GM19239 (cell line): ENCODE results near the gene PAPSS1.
"Not testable (repeated sequence)": the region's sequence is repeated elsewhere in the genome, so short reads cannot be mapped to it uniquely, and the experiment has no call there.

Experiments
- DNase-seq: peaks from one replicate; pipeline ENCODE4 v3.0.0; 2011; ENCODE audit warnings: low spot score; ENCODE audit not compliant: insufficient read length
- FAIRE-seq: peaks from 2 replicates; lab custom pipeline; 2011; peaks lifted over from hg19 to GRCh38; lab: Jason Lieb, UNC

Gene PAPSS1

GRCh38 chr4:107692202-107692601, 27.8 kb downstream of the PAPSS1 start:
- FAIRE-seq = no peak

DNA sequence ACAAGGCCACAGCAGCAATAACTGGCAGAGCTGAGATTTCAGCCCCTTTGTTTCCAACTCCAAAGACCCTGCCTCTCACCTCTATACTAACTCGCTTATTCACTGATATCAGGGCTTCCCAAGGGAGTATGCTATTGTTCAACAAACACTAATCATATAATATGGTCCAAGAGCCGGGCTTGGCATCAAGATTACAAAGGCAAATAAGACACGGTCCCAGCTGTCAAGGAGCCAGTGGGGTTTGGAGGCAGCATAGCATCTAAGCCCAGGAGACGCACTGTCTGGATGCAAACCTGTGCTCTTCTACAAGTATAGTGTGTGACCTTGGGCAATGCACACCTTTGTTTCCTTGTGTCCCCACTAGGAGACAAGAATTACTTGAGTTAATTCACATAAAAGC, 28.7 kb downstream of the PAPSS1 start:
- no peak for DNase-seq
- no peak for FAIRE-seq

More at GRCh38 chr4:107692202-107692601, 27.8 kb downstream of the PAPSS1 start:
- DNase-seq = no peak

- FAIRE-seq (no peak), DNase-seq (no peak)
These were observed 30.0 kb downstream of the PAPSS1 start for GRCh38 chr4:107689912-107690587.

DNA sequence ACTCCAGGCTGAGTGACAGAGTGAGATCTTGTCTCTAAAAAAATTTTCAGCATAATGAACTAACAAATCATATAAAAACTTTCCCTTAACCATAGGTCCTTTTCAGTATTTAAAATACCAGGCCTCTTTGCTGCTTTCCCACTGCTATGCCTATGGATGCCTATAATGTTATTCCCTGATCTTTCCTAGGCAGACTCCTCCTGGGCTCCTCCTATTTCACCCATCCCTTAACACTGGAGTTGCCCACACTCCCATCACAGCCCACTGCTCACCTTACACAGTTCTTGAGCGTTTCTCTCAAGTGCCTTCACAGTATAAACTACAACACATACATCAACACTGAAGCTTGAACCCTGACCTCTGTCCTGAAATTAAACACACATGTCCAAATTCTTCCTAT, 31.6 kb downstream of the PAPSS1 start:
- FAIRE-seq = no peak
- no peak for DNase-seq

DNA sequence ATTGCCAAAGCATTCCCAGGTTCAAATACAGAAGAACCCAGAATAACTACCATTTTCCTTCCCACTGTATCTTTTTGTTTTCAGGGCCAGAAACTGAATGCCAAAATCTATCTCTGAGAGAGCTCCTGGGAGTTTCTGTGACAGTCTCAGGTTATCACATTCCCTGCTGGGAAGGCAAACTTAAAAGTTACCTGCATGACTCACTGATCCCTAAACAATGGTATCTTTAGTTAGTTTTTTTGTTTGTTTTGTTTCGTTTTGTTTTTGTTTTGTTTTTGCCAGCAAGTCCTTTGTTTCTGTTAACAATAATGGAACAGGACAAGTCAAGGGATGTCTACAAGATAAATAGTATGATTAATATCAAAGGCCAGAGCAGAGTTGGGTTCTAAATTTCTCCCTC, 34.3 kb downstream of the PAPSS1 start:
- no peak for DNase-seq

DNA sequence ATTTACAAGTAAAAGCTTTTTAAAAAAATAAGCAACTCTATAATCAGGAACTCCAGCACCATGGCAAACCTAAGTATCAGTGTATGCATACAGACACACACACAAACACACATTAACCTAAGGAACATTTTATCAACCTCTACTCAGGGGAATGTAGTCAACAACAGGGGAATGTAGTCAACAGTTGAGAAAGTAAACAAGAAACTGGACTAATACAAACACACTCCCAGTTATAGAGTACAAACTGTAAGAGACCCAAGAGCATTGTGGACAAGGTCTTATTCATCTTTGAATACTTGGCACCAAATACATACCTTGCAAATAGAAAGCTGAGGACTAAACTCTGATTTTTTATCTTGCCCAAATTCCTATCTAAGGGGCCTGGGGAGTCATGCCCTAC, 36.2 kb downstream of the PAPSS1 start:
- DNase-seq = no peak
- peak; percentile 8 for FAIRE-seq

More for the DNA sequence above, 34.3 kb downstream of the PAPSS1 start:
- no peak for FAIRE-seq

DNA sequence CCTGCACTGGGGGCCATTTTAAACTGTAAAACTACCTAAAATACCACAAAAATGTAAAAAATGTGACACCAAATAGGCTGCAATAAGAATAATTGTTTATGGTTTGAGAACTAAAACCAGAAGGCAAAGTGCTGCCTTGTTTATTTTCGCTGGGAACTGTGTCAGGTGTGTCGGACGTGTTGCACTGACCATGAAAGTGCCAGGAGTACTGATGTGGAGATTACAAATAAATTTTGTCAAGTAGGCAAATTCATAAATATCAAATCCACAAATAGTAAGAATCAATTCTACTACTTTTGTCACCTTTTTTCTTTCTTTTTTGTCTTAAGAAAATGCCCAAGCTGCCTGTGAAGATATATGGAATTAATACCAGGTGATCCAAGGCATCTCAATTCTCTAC, 37.7 kb downstream of the PAPSS1 start:
- DNase-seq (no peak), FAIRE-seq (no peak)

GRCh38 chr4:107669068-107669467, 51.0 kb downstream of the PAPSS1 start:
- FAIRE-seq (no peak), DNase-seq (no peak)

- DNase-seq (no peak), FAIRE-seq (no peak)
These were observed 53.9 kb downstream of the PAPSS1 start for GRCh38 chr4:107666134-107666533.

- DNase-seq (no peak), FAIRE-seq (no peak)
These were observed 55.0 kb downstream of the PAPSS1 start for GRCh38 chr4:107665001-107665400.

DNA sequence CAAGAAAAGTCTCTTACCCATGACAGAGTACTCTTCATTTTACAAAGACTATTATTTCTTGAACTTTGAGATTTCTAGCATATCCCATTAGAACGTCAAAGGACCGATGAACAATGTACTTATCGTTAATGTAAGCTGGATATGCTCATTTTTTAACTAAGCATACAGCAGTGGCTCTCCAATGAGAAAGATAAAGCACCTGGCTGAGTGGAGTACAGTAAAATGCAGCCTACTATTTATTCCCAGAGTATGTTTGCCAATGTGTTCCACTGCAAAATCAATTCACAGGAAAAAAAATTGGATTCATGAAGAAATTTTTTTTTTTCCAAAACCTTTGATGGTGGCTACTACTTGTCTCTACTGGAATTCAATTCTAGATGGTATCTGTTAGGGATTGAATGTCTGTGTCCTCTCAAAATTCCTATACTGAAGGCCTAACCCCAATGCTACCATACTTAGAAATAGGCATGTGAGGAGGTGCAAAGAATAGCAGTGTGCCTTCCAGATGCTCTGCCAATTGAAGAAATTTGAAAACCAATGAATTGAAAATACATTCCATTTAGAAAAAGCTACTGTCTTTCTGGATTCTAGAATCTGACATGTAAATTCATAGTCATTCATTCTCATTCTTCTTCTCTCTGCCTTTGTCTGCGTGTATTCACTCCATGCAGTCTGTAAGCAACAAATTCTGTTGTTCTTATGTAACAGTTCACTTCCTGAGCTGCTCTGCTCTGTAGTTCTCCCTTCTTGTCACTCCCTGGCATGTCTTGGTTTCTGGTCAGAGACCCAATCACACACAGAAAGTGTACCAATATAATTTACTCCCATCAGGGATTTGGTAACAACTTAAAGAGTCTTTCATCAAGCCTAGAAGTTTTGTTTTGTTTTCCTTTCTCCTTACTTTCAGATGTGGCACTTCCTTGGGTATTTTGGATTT, 61.4 kb downstream of the PAPSS1 start:
- FAIRE-seq = no peak
- no peak for DNase-seq

GRCh38 chr4:107655289-107655688, 64.7 kb downstream of the PAPSS1 start:
- DNase-seq (no peak), FAIRE-seq (no peak)

- FAIRE-seq (no peak), DNase-seq (no peak)
These were observed 65.3 kb downstream of the PAPSS1 start for GRCh38 chr4:107654694-107655093.

DNA sequence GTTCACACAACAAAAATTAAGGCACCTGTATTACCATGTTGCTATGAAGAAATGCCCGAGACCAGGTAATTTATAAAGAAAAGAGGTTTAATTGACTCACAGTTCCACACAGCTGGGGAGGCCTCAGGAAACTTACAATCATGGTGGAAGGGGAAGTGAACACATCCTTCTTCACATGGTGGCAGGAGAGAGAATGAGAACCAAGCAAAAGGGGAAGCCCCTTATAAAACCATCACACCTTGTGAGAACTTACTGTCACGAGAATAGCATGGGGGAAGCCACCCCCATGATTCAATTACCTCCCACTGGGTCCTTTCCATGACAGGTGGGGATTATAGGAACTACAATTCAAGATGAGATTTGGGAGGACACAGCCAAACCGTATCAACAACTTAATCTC, 68.6 kb downstream of the PAPSS1 start:
- not testable (repeated sequence) for FAIRE-seq, DNase-seq

DNA sequence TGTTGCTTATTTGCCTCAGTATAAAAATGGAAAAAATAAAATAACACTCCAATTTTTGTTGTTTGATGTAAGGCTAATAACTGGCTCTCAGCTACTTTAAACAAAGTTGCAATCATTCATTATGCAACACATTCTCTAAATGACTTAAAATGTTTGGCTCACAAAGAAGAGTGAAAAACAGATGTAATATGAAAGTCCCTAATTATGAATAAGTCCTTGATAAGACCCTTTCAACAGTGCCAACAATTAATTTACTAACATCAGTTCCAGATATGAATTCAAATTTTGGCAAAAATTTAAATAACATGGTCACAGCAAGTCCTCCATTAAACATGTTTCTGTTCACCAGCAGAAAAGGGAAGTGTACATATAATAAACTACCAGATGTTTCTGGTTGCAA, 69.8 kb downstream of the PAPSS1 start:
- no peak for FAIRE-seq
- no peak for DNase-seq

GRCh38 chr4:107648178-107648991, 71.6 kb downstream of the PAPSS1 start:
- FAIRE-seq = no peak
- no peak for DNase-seq

DNA sequence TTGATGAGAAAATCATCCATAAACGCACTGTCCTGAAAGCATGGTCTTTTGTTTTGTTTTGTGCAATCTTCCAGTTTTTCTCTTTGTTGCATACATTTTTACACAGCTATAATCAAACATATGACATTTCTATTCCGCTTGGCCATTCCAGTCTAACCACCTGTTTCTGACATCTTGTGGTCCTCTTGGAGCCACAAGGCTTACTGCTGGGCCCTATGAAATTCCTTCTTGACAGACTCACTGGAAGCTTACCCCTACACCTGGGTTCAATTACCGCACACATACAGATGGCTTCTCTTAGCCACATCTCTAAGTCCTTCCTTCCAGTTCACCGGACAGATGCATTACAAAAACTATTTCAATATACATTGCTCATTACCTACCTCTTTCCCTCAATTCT, 72.4 kb downstream of the PAPSS1 start:
- DNase-seq (no peak), FAIRE-seq (no peak)

DNA sequence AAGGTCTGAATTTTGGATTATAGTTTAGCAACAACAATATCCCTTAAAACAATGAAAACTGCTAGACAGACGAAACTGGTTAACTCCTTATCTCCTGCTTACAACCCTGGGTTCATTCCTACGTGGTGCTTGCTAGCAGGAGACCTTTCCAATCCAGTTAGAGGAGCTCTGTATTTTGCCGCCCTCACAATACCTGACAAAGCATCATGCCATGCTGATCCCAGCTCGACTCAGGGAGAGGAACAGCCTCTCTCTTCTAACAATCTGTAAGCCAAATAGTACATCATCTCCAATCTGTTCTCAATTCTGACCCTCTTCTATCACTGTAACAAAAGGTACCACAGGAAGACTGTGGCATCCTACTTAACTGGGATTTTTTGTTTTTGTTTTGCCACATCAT, 74.4 kb downstream of the PAPSS1 start:
- DNase-seq (no peak), FAIRE-seq (no peak)

- no peak for DNase-seq
- no peak for FAIRE-seq
These were observed 77.0 kb downstream of the PAPSS1 start for GRCh38 chr4:107643021-107643420.

DNA sequence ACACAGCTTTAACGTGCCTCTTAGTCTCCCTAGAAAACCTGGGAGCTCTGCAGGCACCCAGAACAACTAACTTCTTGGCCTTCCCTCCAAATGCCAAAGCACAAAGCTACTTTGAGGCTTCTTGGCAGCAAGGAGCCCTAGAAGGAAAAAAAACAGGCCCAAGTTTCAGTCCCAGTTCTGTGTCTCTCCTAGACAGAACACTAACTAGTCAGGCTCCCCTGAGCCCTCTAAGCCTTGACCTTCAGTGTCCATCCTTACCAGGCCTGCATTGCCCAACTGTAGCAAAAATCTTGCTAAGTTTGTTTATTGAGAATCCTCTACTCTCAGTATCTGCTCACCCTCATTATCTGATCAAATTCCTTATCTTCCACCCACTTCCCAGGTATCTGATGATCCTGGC, 79.2 kb downstream of the PAPSS1 start:
- DNase-seq = no peak
- no peak for FAIRE-seq

- no peak for DNase-seq
- FAIRE-seq = no peak
These were observed 79.8 kb downstream of the PAPSS1 start for GRCh38 chr4:107640197-107640596.
